HepG2 (cell line): ENCODE data around the gene VARS1. TPM values are rescaled to one million over a fixed set of nuclear protein-coding genes. Genes with fewer than 3 reads are reported as not detected.
A peak's percentile ranks its signal among the peaks of the same experiment; 100 is the strongest.

Experiments
- DNMT3B ChIP-seq: conservative IDR thresholded peaks from 2 replicates; pipeline ENCODE4 v1.6.1; 2016; ENCODE audit warnings: missing biosample characterization, control low read depth
- HNRNPK ChIP-seq: fragments of 200-400 bp; formaldehyde crosslinking; IDR thresholded peaks from 2 replicates; pipeline ENCODE4 v1.6.1; 2018; ENCODE audit warnings: low read length, low read depth, moderate library complexity, mild to moderate bottlenecking; ENCODE audit not compliant: poor library complexity, severe bottlenecking
- MED8 ChIP-seq: sonication (generic); formaldehyde crosslinking; IDR thresholded peaks from 2 replicates; pipeline ENCODE4 v1.8.1; 2023; ENCODE audit warnings: mild to moderate bottlenecking, missing genetic modification reagents; ENCODE audit not compliant: insufficient replicate concordance
- MLXIP ChIP-seq: sonication (generic); formaldehyde crosslinking; IDR thresholded peaks from 2 replicates; pipeline ENCODE4 v1.9.0; 2021; ENCODE audit warnings: missing genetic modification reagents, borderline replicate concordance
- SSRP1 ChIP-seq: IDR thresholded peaks from 2 replicates; pipeline ENCODE4 v1.6.1; 2016; ENCODE audit warnings: control low read depth
- TGIF2 ChIP-seq: IDR thresholded peaks from 2 replicates; pipeline ENCODE4 v1.6.1; 2016; ENCODE audit warnings: control low read depth, missing compliant biosample characterization
- TRIM24 ChIP-seq: sonication (generic); formaldehyde crosslinking; IDR thresholded peaks from 2 replicates; pipeline ENCODE4 v1.8.0; 2022; ENCODE audit warnings: mild to moderate bottlenecking, missing genetic modification reagents
- ZFP37 ChIP-seq: sonication (generic); formaldehyde crosslinking; IDR thresholded peaks from 2 replicates; pipeline ENCODE4 v1.4.0; 2020; ENCODE audit warnings: missing genetic modification reagents, borderline replicate concordance
- ZKSCAN1 ChIP-seq: fragments of 150-350 bp; IDR thresholded peaks from 2 replicates; pipeline ENCODE4 v1.6.1; 2014; ENCODE audit warnings: low read length
- ZNF234 ChIP-seq: sonication (generic); formaldehyde crosslinking; conservative IDR thresholded peaks from 2 replicates; pipeline ENCODE4 v1.5.1; 2020; ENCODE audit warnings: mild to moderate bottlenecking, missing genetic modification reagents
- ZNF839 ChIP-seq: sonication (generic); formaldehyde crosslinking; IDR thresholded peaks from 2 replicates; pipeline ENCODE4 v1.4.0; 2020; ENCODE audit warnings: missing genetic modification reagents, mild to moderate bottlenecking, borderline replicate concordance
- polyA plus RNA-seq, 8 experiments: library from polyadenylated mRNA; depleted of rRNA in 3 of 8; stranded (reverse) in 7 of 8; unstranded in 1 of 8; fragments of >200 nt; fragmentation: Illumina TruSeq in 4 of 8; extraction: Trizol in 4 of 8; gene quantifications; 2 replicates each; pipeline versions ENCODE4 v1.2.1 to v1.2.3, GENCODE V29; 2011 to 2016; ENCODE audit warnings: low read depth in 4 of 8, missing spikeins in 1 of 8, mixed read lengths in 1 of 8; ENCODE audit not compliant: insufficient read depth in 1 of 8
- total RNA-seq, 5 experiments: library from RNA; depleted of rRNA; stranded (reverse); fragments of >200 nt; fragmentation: Illumina TruSeq; extraction: Trizol; gene quantifications; 2 replicates each; pipeline ENCODE4 v1.2.3, GENCODE V29; 2016; ENCODE audit warnings: low read depth in 1 of 5
- TF ChIP-seq, protein P1 (sequence below): sonication (generic); formaldehyde crosslinking; IDR thresholded peaks from 2 replicates; pipeline ENCODE4 v1.8.1; 2023; ENCODE audit warnings: mild to moderate bottlenecking, inconsistent platforms, moderate library complexity, missing genetic modification reagents, borderline replicate concordance
- TF ChIP-seq, protein P2 (sequence below): sonication (generic); formaldehyde crosslinking; IDR thresholded peaks from 2 replicates; pipeline ENCODE4 v1.4.0; 2020; ENCODE audit warnings: missing genetic modification reagents
- TF ChIP-seq, protein P3 (sequence below): sonication (generic); formaldehyde crosslinking; IDR thresholded peaks from 2 replicates; pipeline ENCODE4 v1.9.0; 2021; ENCODE audit warnings: missing genetic modification reagents, borderline replicate concordance

Gene VARS1
- total and polyA plus RNA-seq, 2 of the 13 experiments (the other 11 are each of a cell fraction or from before 2014, with no cell fraction given): 14.7 to 56.1 TPM

- TF ChIP-seq, protein P1, sequence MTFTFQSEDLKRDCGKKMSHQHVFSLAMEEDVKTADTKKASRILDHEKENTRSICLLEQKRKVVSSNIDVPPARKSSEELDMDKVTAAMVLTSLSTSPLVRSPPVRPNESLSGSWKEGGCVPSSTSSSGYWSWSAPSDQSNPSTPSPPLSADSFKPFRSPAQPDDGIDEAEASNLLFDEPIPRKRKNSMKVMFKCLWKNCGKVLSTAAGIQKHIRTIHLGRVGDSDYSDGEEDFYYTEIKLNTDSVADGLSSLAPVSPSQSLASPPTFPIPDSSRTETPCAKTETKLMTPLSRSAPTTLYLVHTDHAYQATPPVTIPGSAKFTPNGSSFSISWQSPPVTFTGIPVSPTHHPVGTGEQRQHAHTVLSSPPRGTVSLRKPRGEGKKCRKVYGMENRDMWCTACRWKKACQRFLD (CRISPR knock-in tag): peak; percentile 84; the same call in 1 of the 2 replicates
- no peak for TF ChIP-seq SSRP1 (CRISPR knock-in tag)
- TF ChIP-seq ZNF234 (CRISPR knock-in tag): no peak
- peak; percentile 93 for TF ChIP-seq HNRNPK
- TF ChIP-seq ZNF839 (CRISPR knock-in tag): peak; percentile 61; the same call in 1 of the 2 replicates
- TF ChIP-seq MED8 (CRISPR knock-in tag): peak; percentile 76
- TF ChIP-seq TGIF2 (CRISPR knock-in tag): peak; percentile 81
- TF ChIP-seq, protein P2, sequence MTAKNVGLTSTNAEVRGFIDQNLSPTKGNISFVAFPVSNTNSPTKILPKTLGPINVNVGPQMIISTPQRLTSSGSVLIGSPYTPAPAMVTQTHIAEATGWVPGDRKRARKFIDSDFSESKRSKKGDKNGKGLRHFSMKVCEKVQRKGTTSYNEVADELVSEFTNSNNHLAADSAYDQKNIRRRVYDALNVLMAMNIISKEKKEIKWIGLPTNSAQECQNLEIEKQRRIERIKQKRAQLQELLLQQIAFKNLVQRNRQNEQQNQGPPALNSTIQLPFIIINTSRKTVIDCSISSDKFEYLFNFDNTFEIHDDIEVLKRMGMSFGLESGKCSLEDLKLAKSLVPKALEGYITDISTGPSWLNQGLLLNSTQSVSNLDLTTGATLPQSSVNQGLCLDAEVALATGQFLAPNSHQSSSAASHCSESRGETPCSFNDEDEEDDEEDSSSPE: peak; percentile 87
- TF ChIP-seq ZKSCAN1: no peak
- peak; percentile 38; the same call in 1 of the 2 replicates for TF ChIP-seq ZFP37 (CRISPR knock-in tag)
- TF ChIP-seq, protein P3, sequence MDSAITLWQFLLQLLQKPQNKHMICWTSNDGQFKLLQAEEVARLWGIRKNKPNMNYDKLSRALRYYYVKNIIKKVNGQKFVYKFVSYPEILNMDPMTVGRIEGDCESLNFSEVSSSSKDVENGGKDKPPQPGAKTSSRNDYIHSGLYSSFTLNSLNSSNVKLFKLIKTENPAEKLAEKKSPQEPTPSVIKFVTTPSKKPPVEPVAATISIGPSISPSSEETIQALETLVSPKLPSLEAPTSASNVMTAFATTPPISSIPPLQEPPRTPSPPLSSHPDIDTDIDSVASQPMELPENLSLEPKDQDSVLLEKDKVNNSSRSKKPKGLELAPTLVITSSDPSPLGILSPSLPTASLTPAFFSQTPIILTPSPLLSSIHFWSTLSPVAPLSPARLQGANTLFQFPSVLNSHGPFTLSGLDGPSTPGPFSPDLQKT (CRISPR knock-in tag): no peak
- TF ChIP-seq TRIM24: no peak
- TF ChIP-seq MLXIP: peak; percentile 81; the same call in 1 of the 2 replicates
- TF ChIP-seq DNMT3B (CRISPR knock-in tag): 0 out of 2 replicates have a peak, but pooled peaks have one; percentile 21
Observed at GRCh38 chr6:31806470-31807272, 11.1 kb upstream of the VARS1 start, which contains the start of gene LSM2 (continued).
